Measurements from ENCODE around the gene WNK4. TPM values are rescaled to one million over a fixed set of nuclear protein-coding genes. Genes with fewer than 3 reads are reported as not detected.
A peak's percentile ranks its signal among the peaks of the same experiment; 100 is the strongest.
"Not testable (repeated sequence)": the region's sequence is repeated elsewhere in the genome, so short reads cannot be mapped to it uniquely, and the experiment has no call there.

Gene WNK4
- 10 to 100 TPM; 17.5 to 55.8 (median 32.4) TPM for total RNA-seq
- long read RNA-seq, donor 1, partial matches to known transcripts = 0 of 1 reads
- long read RNA-seq, donor 1, other reads (novel, unspliced or antisense) = 1 of 1 reads
- long read RNA-seq, donor 2, partial matches to known transcripts = 1 of 1 reads
- long read RNA-seq, donor 2, other reads (novel, unspliced or antisense) = 0 of 1 reads

DNA sequence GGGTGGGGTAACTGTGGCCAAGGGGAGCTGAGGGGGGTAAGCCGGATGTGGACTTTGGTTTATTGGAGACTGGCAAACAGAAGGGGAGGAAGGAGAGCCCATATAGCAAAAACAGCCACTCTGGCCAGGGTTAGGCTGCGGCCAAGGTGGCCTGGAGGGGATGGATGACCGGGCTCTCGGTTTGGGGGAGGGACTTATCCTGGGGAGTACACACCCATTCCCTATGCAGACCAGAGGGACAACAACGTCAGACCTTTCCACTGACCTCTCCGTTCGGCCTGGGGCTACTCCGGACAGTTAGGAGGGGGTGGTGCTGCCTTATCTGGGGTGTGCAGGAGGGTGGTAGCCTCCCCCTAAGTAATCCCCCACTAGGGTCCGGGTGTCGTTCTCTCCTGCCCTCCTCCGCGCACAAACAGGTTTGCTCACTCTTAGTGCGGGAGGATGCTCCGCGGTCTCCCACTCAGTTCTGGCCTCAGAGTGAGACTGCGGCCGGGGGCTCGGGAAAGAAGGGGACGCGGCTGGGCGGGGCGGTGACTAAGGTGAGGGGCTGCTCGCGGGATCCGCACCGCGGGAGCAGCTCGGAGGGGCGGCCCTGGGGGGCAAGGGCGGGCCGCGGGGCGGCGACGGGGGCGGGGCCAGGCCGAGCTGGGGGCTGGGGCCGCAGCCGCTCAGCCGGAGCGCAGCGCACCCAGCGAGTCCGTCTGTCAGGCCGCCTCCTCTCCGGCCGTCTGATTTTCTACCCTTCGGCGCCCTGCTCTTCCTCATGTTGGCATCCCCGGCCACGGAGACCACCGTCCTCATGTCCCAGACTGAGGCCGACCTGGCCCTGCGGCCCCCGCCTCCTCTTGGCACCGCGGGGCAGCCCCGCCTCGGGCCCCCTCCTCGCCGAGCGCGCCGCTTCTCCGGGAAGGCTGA lies at the start of gene WNK4:
Gene WNK4, plus strand, starts transcription at position 675 of the 915 bp plus-strand sequence. Its CDS starts 89 bp downstream, at position 764.
- intact Hi-C loops (cut with DNase I, micrococcal nuclease) = no loop called here
- H3K4me1 ChIP-seq (ENCODE audit: low read depth) = peaks cover 19% of the 10 kb centered on the region

DNA sequence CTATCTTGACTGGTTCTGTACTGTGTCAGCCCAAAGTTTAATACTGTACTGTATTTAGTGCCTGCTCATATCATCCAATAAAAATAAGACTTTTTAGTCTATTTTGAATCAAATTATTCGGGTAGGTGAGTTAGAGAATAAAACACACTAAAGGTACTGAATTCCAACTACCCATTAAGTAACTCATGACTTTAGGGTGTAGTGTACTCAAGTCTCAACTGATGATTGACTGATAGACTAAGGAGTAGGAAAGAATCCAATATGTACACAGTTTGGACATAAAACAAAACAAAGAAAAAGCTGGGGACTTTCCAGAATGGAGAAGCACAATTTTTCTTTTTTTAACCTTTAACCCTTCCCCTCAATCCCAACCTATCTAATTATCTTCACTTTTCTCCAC lies 39.7 kb upstream of the WNK4 start:
- intact Hi-C loops (cut with DNase I, micrococcal nuclease) = no loop called here
- no peaks in the 10 kb centered on the region for H3K9me3 ChIP-seq
- TF ChIP-seq, protein P1, sequence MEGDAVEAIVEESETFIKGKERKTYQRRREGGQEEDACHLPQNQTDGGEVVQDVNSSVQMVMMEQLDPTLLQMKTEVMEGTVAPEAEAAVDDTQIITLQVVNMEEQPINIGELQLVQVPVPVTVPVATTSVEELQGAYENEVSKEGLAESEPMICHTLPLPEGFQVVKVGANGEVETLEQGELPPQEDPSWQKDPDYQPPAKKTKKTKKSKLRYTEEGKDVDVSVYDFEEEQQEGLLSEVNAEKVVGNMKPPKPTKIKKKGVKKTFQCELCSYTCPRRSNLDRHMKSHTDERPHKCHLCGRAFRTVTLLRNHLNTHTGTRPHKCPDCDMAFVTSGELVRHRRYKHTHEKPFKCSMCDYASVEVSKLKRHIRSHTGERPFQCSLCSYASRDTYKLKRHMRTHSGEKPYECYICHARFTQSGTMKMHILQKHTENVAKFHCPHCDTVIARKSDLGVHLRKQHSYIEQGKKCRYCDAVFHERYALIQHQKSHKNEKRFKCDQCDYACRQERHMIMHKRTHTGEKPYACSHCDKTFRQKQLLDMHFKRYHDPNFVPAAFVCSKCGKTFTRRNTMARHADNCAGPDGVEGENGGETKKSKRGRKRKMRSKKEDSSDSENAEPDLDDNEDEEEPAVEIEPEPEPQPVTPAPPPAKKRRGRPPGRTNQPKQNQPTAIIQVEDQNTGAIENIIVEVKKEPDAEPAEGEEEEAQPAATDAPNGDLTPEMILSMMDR (IDR thresholded peaks at IDR 0.05) = no peak
- peaks cover 10% of the 10 kb centered on the region for H3K4me1 ChIP-seq (ENCODE audit: low read depth)
- no peak for ATAC-seq
- H3K36me3 ChIP-seq (ENCODE audit: low read depth) = no peaks in the 10 kb centered on the region
- DNase-seq = no peak
- no peak overlapping the region for H3K4me3 ChIP-seq

More for the DNA sequence above, at the start of gene WNK4:
- ATAC-seq (peak; percentile 76), DNase-seq (peak; percentile 82 to 88 (median 83))
- TF ChIP-seq, protein P1 (IDR thresholded peaks at IDR 0.05) = no peak
- Histone ChIP-seq H3K36me3 (ENCODE audit: low read depth) (peaks cover 3% of the 10 kb centered on the region), H3K9me3 (no peaks in the 10 kb centered on the region), H3K4me3 (peak within 1 kb of the TSS; percentile 48)

- H3K36me3 ChIP-seq (ENCODE audit: low read depth); intact Hi-C loops (cut with DNase I, micrococcal nuclease); H3K9me3 ChIP-seq; ATAC-seq; DNase-seq; H3K4me3 ChIP-seq: not testable (repeated sequence)
- peaks cover 10% of the 10 kb centered on the region for H3K4me1 ChIP-seq (ENCODE audit: low read depth)
Measured at GRCh38 chr17:42742916-42743315, 37.5 kb upstream of the WNK4 start.

- H3K36me3 ChIP-seq (ENCODE audit: low read depth) = no peaks in the 10 kb centered on the region
- TF ChIP-seq, protein P1 (IDR thresholded peaks at IDR 0.05) = no peak
- no peak for DNase-seq
- intact Hi-C loops (cut with DNase I, micrococcal nuclease) = no loop called here
- peak overlapping the region; percentile 54 for H3K4me3 ChIP-seq
- no peak for ATAC-seq
- no peaks in the 10 kb centered on the region for H3K9me3 ChIP-seq
- H3K4me1 ChIP-seq (ENCODE audit: low read depth) = peaks cover 10% of the 10 kb centered on the region
Measured at GRCh38 chr17:42743595-42744282, 36.7 kb upstream of the WNK4 start.

- H3K9me3 ChIP-seq = no peaks in the 10 kb centered on the region
- H3K36me3 ChIP-seq (ENCODE audit: low read depth) = no peaks in the 10 kb centered on the region
- intact Hi-C loops (cut with DNase I, micrococcal nuclease) = no loop called here
- H3K4me1 ChIP-seq (ENCODE audit: low read depth) = peaks cover 10% of the 10 kb centered on the region
- DNase-seq = peak; percentile 74 to 87 (median 82)
- TF ChIP-seq, protein P1 (IDR thresholded peaks at IDR 0.05) = no peak
- peak overlapping the region; percentile 54 for H3K4me3 ChIP-seq
- peak; percentile 87 for ATAC-seq
Measured at GRCh38 chr17:42744283-42744805, 36.1 kb upstream of the WNK4 start.

Measured in mucosa of descending colon (tissue), 3 donors.